Measurements from ENCODE around the gene CBX5. TPM values are rescaled to one million over a fixed set of nuclear protein-coding genes. Genes with fewer than 3 reads are reported as not detected.

The CBX5 gene
- total and polyA plus RNA-seq, 9 donors = 14.3 to 119 (median 94.1) TPM

- WGBS, 3 donors = 11 to 24% (median 12%) methylated on average over 1 of the region's 1 CpG
These were observed 7.7 kb downstream of the CBX5 start for GRCh38 chr12:54272214-54272613.

GRCh38 chr12:54270345-54270744 lies 9.6 kb downstream of the CBX5 start:
- Histone ChIP-seq H3K27ac (no peak overlapping the region), H3K4me3 (no peak overlapping the region), H3K27me3 (no peaks in the 10 kb centered on the region), H3K9me3 (no peaks in the 10 kb centered on the region), H3K4me1 (ENCODE audit: insufficient read depth) (no peaks in the 10 kb centered on the region), H3K36me3 (no peaks in the 10 kb centered on the region)
- intact Hi-C loops (cut with DNase I) = no loop called here
- TF ChIP-seq EP300 (IDR thresholded peaks at IDR 0.05) = no peak
- TF ChIP-seq POLR2A (IDR thresholded peaks at IDR 0.05) = no peak
- no peak for TF ChIP-seq CTCF (IDR thresholded peaks at IDR 0.05)
- 93 to 99% (median 97%) methylated on average over 2 of the region's 2 CpGs for WGBS, 3 donors
- DNase-seq = no peak

More at GRCh38 chr12:54272214-54272613, 7.7 kb downstream of the CBX5 start:
- TF ChIP-seq POLR2A (IDR thresholded peaks at IDR 0.05) (no peak), EP300 (IDR thresholded peaks at IDR 0.05) (no peak), CTCF (IDR thresholded peaks at IDR 0.05) (no peak)
- Histone ChIP-seq H3K27me3 (no peaks in the 10 kb centered on the region), H3K9me3 (no peaks in the 10 kb centered on the region), H3K27ac (no peak overlapping the region), H3K36me3 (no peaks in the 10 kb centered on the region), H3K4me3 (no peak overlapping the region), H3K4me1 (ENCODE audit: insufficient read depth) (no peaks in the 10 kb centered on the region)
- intact Hi-C loops (cut with DNase I) = no loop called here
- DNase-seq = no peak

- Histone ChIP-seq H3K4me1 (ENCODE audit: insufficient read depth) (peaks cover 3% of the 10 kb centered on the region), H3K27me3 (no peaks in the 10 kb centered on the region), H3K36me3 (no peaks in the 10 kb centered on the region), H3K4me3 (no peak overlapping the region), H3K9me3 (no peaks in the 10 kb centered on the region), H3K27ac (no peak overlapping the region)
- intact Hi-C loops (cut with DNase I) = no loop called here
- TF ChIP-seq POLR2A (IDR thresholded peaks at IDR 0.05) (no peak), CTCF (IDR thresholded peaks at IDR 0.05) (no peak), EP300 (IDR thresholded peaks at IDR 0.05) (no peak)
- DNase-seq = no peak
- WGBS, 3 donors = 95 to 96% (median 95%) methylated on average over 2 of the region's 2 CpGs
These were observed 13.1 kb downstream of the CBX5 start for GRCh38 chr12:54266852-54267251.

GRCh38 chr12:54265364-54265812 lies 14.5 kb downstream of the CBX5 start:
- no peak for TF ChIP-seq CTCF (IDR thresholded peaks at IDR 0.05)
- TF ChIP-seq POLR2A (IDR thresholded peaks at IDR 0.05) = no peak
- Histone ChIP-seq H3K27me3 (no peaks in the 10 kb centered on the region), H3K36me3 (no peaks in the 10 kb centered on the region), H3K9me3 (no peaks in the 10 kb centered on the region), H3K4me3 (no peak overlapping the region), H3K4me1 (ENCODE audit: insufficient read depth) (peaks cover 3% of the 10 kb centered on the region), H3K27ac (no peak overlapping the region)
- DNase-seq = no peak
- intact Hi-C loops (cut with DNase I) = no loop called here
- 77 to 92% (median 89%) methylated on average over 4 of the region's 4 CpGs for WGBS, 3 donors

Data from ovary (tissue), 9 donors.